Panc1 (cell line): ENCODE results near the gene SNRNP40. TPM values are rescaled to one million over a fixed set of nuclear protein-coding genes. Genes with fewer than 3 reads are reported as not detected.

Experiments
- ATAC-seq: fragments of 200-7000 bp; cut with Tn5 transposase; 2 replicates; pipeline ENCODE4 v1.9.1; 2020; ENCODE audit warnings: mild to moderate bottlenecking, moderate library complexity
- BruUV-seq: library from RNA; stranded (reverse); fragments of 400-500 nt; replicated peaks from 2 replicates; lab custom pipeline; 2021; lab: Mats Ljungman, UMichigan
- CTCF ChIA-PET: fragments of 300-600 bp; sonication (Branson Sonifier 250); formaldehyde crosslinking; loops from one replicate; lab custom pipeline; 2022; ENCODE audit warnings: antibody characterized with exemption; lab: Charles Lee
- POLR2A ChIA-PET: fragments of 300-600 bp; sonication (Branson Sonifier 250); formaldehyde crosslinking; loops from one replicate; lab custom pipeline; 2022; ENCODE audit warnings: antibody characterized with exemption; lab: Charles Lee
- DNase-seq: peaks from one replicate; pipeline ENCODE4 v3.0.0-alpha.2; 2010; ENCODE audit warnings: low read depth, low spot score
- H3K27ac ChIP-seq: 2 replicates; pipeline ENCODE4 v1.5.1; 2011; ENCODE audit warnings: mild to moderate bottlenecking, low read length, inconsistent platforms
- H3K27me3 ChIP-seq: fragments of 200-500 bp; sonication (Bioruptor generic); 2 replicates; pipeline ENCODE4 v1.6.0; 2014; ENCODE audit warnings: low read length, inconsistent platforms; ENCODE audit not compliant: control insufficient read depth, insufficient read depth
- H3K36me3 ChIP-seq: fragments of 200-500 bp; sonication (Bioruptor generic); 2 replicates; pipeline ENCODE4 v1.5.1; 2014; ENCODE audit warnings: inconsistent platforms, mild to moderate bottlenecking, low read length, moderate library complexity; ENCODE audit not compliant: control insufficient read depth, insufficient read depth
- H3K4me1 ChIP-seq: 2 replicates; pipeline ENCODE4 v1.5.1; 2011; ENCODE audit warnings: inconsistent platforms, mild to moderate bottlenecking, low read length, moderate library complexity; ENCODE audit not compliant: control insufficient read depth, insufficient read depth
- H3K4me3 ChIP-seq, 2 experiments: 2 replicates each; pipeline ENCODE4 v1.5.1; 2011 to 2012; ENCODE audit warnings: low read depth in 2 of 2, low read length in 2 of 2, mild to moderate bottlenecking in 2 of 2, inconsistent platforms in 1 of 2, moderate library complexity in 1 of 2
- H3K9me3 ChIP-seq: fragments of 200-500 bp; sonication (Bioruptor generic); 2 replicates; pipeline ENCODE4 v1.5.1; 2014; ENCODE audit warnings: low read depth, mild to moderate bottlenecking, inconsistent platforms, low read length, moderate library complexity; ENCODE audit not compliant: control insufficient read depth, insufficient read depth
- CTCF ChIP-seq: fragments of 450-650 bp; IDR thresholded peaks from 2 replicates; pipeline ENCODE4 v1.5.1; 2017; ENCODE audit warnings: mild to moderate bottlenecking
- POLR2AphosphoS5 ChIP-seq: IDR thresholded peaks from 2 replicates; pipeline ENCODE4 v1.6.1; 2012; ENCODE audit warnings: mild to moderate bottlenecking, low read depth, low read length, moderate library complexity
- REST ChIP-seq, 2 experiments: IDR thresholded peaks; 2 replicates each; pipeline ENCODE4 v1.6.1; 2011 to 2012; ENCODE audit warnings: low read depth in 2 of 2, control low read depth in 1 of 2, low read length in 1 of 2, mild to moderate bottlenecking in 1 of 2, moderate library complexity in 1 of 2; ENCODE audit not compliant: insufficient read depth in 1 of 2
- TCF7L2 ChIP-seq: IDR thresholded peaks from 2 replicates; pipeline ENCODE4 v1.6.1; 2011; ENCODE audit warnings: mild to moderate bottlenecking, low read depth, low read length, inconsistent platforms
- in situ Hi-C: cut with HindIII; loops from 2 replicates; pipeline ENCODE4 v1.10.0; 2016; ENCODE audit warnings: low sequenced_read_pairs, low pct_unique_long_range_greater_than_20kb
- intact Hi-C: fragments of 100-400 bp; cut with micrococcal nuclease; formaldehyde crosslinking; loops from one replicate; pipeline ENCODE4 v1.10.0; 2022; ENCODE audit not compliant: unreplicated experiment
- total RNA-seq: library from RNA; stranded (reverse); gene quantifications from one replicate; pipeline ENCODE4 v1.2.1, GENCODE V29; 2021; ENCODE audit not compliant: unreplicated experiment

SNRNP40 gene
- total RNA-seq, 1 experiment from 2014 or later = 99.3 TPM

- H3K4me1 ChIP-seq = no peaks in the 10 kb centered on the region
- DNase-seq (no peak), ATAC-seq (no peak)
- intact Hi-C loops (no loop called here), in situ Hi-C loops (no loop called here)
- no peaks in the 10 kb centered on the region for H3K9me3 ChIP-seq
- ChIA-PET POLR2A (interaction anchor here (0.6 kb wide), 1 partner anchor 428 kb away, joined by 3 read pairs; no protein-coding TSS in a partner anchor), CTCF (no interaction called here)
- no peak overlapping the region for H3K27ac ChIP-seq
- no peaks in the 10 kb centered on the region for H3K27me3 ChIP-seq
- H3K36me3 ChIP-seq = no peaks in the 10 kb centered on the region; the same call in 1 of the 2 replicates
- H3K4me3 ChIP-seq = no peak overlapping the region
- BruUV-seq = no TSS peak
- TF ChIP-seq TCF7L2 (no peak), REST (IDR thresholded peaks at IDR 0.05; ENCODE audit: insufficient read depth in 1 of 2, low read depth in 2 of 2, low read length in 1 of 2) (no peak)
Observed at GRCh38 chr1:31326461-31326860, 29.9 kb upstream of the SNRNP40 start.

GRCh38 chr1:31324992-31325391 lies 28.4 kb upstream of the SNRNP40 start:
- no TSS peak for BruUV-seq
- H3K4me3 ChIP-seq = no peak overlapping the region
- no peaks in the 10 kb centered on the region for H3K27me3 ChIP-seq
- POLR2A ChIA-PET = no interaction called here
- TF ChIP-seq CTCF = no peak
- in situ Hi-C loops (no loop called here), intact Hi-C loops (no loop called here)
- H3K4me1 ChIP-seq = no peaks in the 10 kb centered on the region
- DNase-seq (no peak), ATAC-seq (no peak)
- no peak overlapping the region for H3K27ac ChIP-seq
- no peaks in the 10 kb centered on the region for H3K9me3 ChIP-seq
- CTCF ChIA-PET = no interaction called here
- peaks cover 4% of the 10 kb centered on the region; the same call in 1 of the 2 replicates for H3K36me3 ChIP-seq

- ATAC-seq (no peak), DNase-seq (no peak)
- Histone ChIP-seq H3K36me3 (peaks cover 7% of the 10 kb centered on the region; the same call in 1 of the 2 replicates), H3K27ac (no peak overlapping the region), H3K4me3 (no peak overlapping the region), H3K9me3 (no peaks in the 10 kb centered on the region), H3K4me1 (no peaks in the 10 kb centered on the region), H3K27me3 (no peaks in the 10 kb centered on the region)
- in situ Hi-C loops (no loop called here), intact Hi-C loops (no loop called here)
- POLR2A ChIA-PET = no interaction called here
- no TSS peak for BruUV-seq
- no peak for TF ChIP-seq POLR2AphosphoS5
- CTCF ChIA-PET = no interaction called here
Observed at GRCh38 chr1:31324093-31324492, 27.5 kb upstream of the SNRNP40 start.
